ENCODE measurements around the gene TPCN1.

The TPCN1 gene

DNA sequence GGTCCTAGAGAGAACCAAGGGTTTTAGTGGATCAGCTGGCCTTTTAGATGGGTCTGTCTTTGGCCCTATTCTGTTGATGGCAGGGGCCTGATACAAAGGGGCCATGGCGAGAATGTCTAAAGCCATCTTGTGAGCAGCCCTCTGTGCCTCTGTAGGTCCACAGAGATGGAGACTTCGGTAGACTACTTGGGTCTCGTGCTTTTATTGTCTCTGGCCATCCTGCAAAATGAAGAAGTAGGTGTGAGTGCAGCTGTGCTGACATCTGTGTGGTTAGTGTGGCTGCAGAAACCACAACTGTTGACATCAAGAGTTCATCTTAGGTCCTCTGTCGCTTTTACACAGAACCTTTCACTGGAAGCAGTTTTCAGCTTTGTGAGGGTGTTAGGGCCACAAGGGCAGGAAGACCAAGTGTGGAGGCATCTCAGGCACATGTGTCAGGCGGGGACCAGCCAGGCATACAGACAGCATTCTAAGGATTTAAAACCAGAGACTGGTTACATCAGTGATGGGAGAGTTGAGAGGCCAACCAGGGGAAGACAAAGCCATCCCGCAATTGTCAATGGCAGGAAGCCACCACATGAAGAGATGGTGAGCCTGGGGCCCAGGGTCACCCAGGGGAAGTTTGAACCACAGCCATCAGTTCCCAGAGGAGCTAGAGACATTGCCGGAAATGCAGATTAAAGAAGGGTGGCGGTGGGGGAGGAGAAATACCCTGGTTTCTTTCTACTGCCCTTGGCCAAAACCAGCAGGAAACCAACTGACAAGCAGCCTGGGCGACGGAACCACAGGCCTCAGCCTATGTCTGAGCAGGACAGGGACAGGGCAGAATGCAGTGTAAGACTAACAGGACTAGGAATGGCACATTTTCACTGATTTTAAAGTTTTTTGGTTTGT, 13.0 kb upstream of the TPCN1 start:
- Histone ChIP-seq H3K4me1 (ENCODE audit: insufficient read depth, low read length) (no peaks in the 10 kb centered on the region), H3K9me3 (ENCODE audit: low read length) (no peaks in the 10 kb centered on the region), H3K27me3 (ENCODE audit: control insufficient read depth in 1 of 2, insufficient read depth in 2 of 2, low read length in 2 of 2) (no peaks in the 10 kb centered on the region), H3K27ac (ENCODE audit: low read depth, low read length) (no peak overlapping the region), H3K36me3 (ENCODE audit: insufficient read depth, low read length) (no peaks in the 10 kb centered on the region), H3K4me3 (ENCODE audit: low read depth in 1 of 2, low read length in 2 of 2) (no peak overlapping the region), H3K9ac (ENCODE audit: low read length) (no peak overlapping the region)

DNA sequence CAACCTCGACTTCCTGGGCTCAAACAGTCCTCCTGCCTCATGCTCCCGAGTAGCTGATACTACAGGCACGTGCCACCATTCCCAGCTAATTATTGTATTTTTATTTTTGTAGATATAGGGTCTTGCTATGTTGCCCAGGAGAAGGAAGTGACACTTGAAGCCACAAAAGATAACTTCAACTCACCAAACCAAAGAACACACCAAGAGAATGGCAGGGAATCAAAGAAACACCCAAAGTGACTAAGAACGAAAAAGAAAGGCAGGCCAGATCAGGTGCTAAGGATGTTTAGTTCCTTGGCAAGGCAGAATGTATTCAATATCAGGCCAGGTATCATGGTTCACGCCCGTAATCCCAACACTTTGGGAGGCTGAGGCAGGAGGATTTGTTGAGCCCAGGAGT, 10.1 kb upstream of the TPCN1 start:
- Histone ChIP-seq H3K4me1 (ENCODE audit: insufficient read depth, low read length) (no peaks in the 10 kb centered on the region), H3K27ac (ENCODE audit: low read depth, low read length) (no peak overlapping the region), H3K9me3 (ENCODE audit: low read length) (no peaks in the 10 kb centered on the region), H3K4me3 (ENCODE audit: low read depth in 1 of 2, low read length in 2 of 2) (no peak overlapping the region), H3K36me3 (ENCODE audit: insufficient read depth, low read length) (no peaks in the 10 kb centered on the region), H3K27me3 (ENCODE audit: control insufficient read depth in 1 of 2, insufficient read depth in 2 of 2, low read length in 2 of 2) (no peaks in the 10 kb centered on the region), H3K9ac (ENCODE audit: low read length) (no peak overlapping the region)

DNA sequence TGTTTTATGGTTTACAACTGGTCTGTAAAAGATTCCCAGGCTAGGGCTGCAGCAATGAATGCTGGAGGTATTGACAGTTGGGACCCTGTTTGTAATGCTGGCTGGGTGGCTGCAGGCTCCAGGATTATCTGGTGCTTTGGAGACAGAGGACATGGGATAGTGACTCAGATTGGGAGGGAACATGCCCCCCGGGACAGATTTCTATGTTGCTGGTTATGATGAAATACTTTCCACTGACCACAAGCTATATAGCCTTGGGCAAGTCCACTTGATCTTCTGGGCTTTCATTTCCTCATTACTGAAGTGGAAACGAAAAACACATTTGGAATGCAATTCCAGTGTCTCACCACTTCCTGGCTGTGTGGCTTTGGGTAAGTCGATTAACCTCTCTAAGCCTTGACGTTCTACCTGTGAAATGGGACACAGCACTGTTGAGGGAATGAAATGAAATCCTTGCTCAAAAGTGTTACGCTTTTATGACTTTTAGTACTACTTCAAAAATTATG, 6.3 kb upstream of the TPCN1 start:
- H3K27me3 ChIP-seq (ENCODE audit: control insufficient read depth in 1 of 2, insufficient read depth in 2 of 2, low read length in 2 of 2), result no peaks in the 10 kb centered on the region
- peak overlapping the region; percentile 29 for H3K27ac ChIP-seq (ENCODE audit: low read depth, low read length)
- no peaks in the 10 kb centered on the region for H3K9me3 ChIP-seq (ENCODE audit: low read length)
- H3K36me3 ChIP-seq (ENCODE audit: insufficient read depth, low read length), result no peaks in the 10 kb centered on the region
- H3K4me3 ChIP-seq (ENCODE audit: low read depth in 1 of 2, low read length in 2 of 2), result no peak overlapping the region
- H3K4me1 ChIP-seq (ENCODE audit: insufficient read depth, low read length), result no peaks in the 10 kb centered on the region
- H3K9ac ChIP-seq (ENCODE audit: low read length), result no peak overlapping the region

DNA sequence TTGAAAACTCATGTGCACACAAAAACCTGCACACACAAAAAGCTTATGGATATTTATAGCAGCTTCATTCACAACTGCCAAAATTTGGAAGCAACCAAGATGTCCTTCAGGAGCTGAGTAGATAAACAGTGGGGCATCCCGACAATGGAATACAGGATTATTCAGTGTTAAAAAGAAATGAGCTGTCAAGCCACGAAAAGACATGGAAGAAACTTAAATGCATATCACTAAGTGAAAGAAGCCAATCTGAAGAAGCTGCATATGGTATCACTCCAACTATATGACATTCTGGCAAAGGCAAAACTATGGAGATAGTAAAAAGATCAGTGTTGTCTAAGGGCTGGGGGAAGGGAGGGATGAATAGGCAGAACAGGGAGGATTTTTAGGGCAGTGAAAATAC, 5.2 kb upstream of the TPCN1 start:
- Histone ChIP-seq H3K27me3 (ENCODE audit: control insufficient read depth in 1 of 2, insufficient read depth in 2 of 2, low read length in 2 of 2) (no peaks in the 10 kb centered on the region), H3K4me1 (ENCODE audit: insufficient read depth, low read length) (no peaks in the 10 kb centered on the region), H3K27ac (ENCODE audit: low read depth, low read length) (no peak overlapping the region), H3K9ac (ENCODE audit: low read length) (no peak overlapping the region), H3K9me3 (ENCODE audit: low read length) (no peaks in the 10 kb centered on the region), H3K36me3 (ENCODE audit: insufficient read depth, low read length) (no peaks in the 10 kb centered on the region), H3K4me3 (ENCODE audit: low read depth in 1 of 2, low read length in 2 of 2) (no peak overlapping the region)

DNA sequence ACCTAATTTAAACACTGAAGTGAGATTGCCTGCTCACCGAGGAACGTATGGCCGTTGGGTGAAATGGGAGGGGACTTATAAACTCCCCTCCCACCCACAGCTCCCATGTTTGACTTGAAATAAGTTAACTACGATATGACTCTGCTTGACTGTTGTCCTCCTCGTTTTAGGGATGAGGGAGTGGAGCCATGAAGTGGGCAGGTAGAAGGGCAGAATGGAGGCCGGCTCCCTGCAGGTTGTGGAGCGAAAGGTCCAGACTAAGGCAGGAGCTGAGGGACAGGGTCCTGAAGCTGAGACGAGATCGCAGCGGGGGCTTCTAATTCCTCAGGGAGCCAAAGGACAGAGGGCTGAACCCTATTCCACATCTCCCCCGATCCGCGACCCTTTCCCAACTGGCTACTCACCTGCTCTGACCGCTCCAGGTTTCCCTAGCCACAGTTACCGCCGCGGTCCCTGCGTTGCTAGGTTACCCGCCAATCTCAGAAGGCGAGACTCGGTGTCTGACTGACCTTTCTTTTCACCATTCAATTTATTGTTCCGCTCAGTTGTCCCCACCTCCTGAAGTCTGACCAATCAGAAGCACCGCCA, 577 bp upstream of the TPCN1 start:
- H3K4me1 ChIP-seq (ENCODE audit: insufficient read depth, low read length), result peaks cover 22% of the 10 kb centered on the region
- peak overlapping the region; percentile 39 for H3K9ac ChIP-seq (ENCODE audit: low read length)
- peak overlapping the region; percentile 78 for H3K4me3 ChIP-seq (ENCODE audit: low read depth in 1 of 2, low read length in 2 of 2)
- H3K36me3 ChIP-seq (ENCODE audit: insufficient read depth, low read length), result no peaks in the 10 kb centered on the region
- H3K27me3 ChIP-seq (ENCODE audit: control insufficient read depth in 1 of 2, insufficient read depth in 2 of 2, low read length in 2 of 2), result no peaks in the 10 kb centered on the region
- peak overlapping the region; percentile 35 for H3K27ac ChIP-seq (ENCODE audit: low read depth, low read length)
- no peaks in the 10 kb centered on the region for H3K9me3 ChIP-seq (ENCODE audit: low read length)

DNA sequence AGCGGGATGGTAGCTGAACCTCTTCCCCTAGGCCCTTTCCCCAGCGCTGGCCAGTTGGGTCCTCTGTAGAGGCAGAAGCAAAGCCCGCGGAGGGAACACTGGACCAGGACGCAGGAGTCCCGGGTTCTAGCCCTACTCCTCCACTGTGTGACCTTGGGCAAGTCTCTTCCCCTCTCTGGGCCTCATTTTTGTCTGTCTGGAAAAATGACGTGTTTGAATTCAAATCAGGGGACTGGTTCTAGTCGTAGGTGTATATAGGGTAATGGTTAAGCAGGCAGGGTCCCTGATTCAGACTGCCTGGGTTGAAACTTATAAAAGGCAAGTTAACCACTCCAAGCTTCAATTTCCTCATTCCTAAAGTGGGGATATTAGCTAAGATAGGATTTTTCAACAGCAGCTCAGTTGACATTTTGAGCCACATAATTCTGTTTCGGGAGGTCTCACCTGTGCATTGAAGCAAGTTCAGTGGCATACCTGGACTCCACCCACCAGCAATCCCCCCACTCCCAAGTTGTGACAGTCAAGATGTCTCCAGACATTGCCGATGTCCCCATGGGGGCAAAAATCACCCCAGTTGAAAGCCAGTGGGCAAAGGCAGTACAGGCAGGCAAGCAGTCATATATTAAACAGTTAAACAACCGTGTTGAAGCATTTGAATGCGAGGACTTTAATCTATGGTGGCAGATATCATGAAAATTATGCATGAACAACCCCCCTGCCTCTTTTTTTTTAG, 899 bp downstream of the TPCN1 start:
- H3K27ac ChIP-seq (ENCODE audit: low read depth, low read length), result peak overlapping the region; percentile 95
- peaks cover 7% of the 10 kb centered on the region for H3K36me3 ChIP-seq (ENCODE audit: insufficient read depth, low read length)
- H3K4me3 ChIP-seq (ENCODE audit: low read depth in 1 of 2, low read length in 2 of 2), result peak overlapping the region; percentile 66 to 95
- H3K9ac ChIP-seq (ENCODE audit: low read length), result peak overlapping the region; percentile 54
- H3K4me1 ChIP-seq (ENCODE audit: insufficient read depth, low read length), result peaks cover 22% of the 10 kb centered on the region
- H3K9me3 ChIP-seq (ENCODE audit: low read length), result no peaks in the 10 kb centered on the region
- no peaks in the 10 kb centered on the region for H3K27me3 ChIP-seq (ENCODE audit: control insufficient read depth in 1 of 2, insufficient read depth in 2 of 2, low read length in 2 of 2)

DNA sequence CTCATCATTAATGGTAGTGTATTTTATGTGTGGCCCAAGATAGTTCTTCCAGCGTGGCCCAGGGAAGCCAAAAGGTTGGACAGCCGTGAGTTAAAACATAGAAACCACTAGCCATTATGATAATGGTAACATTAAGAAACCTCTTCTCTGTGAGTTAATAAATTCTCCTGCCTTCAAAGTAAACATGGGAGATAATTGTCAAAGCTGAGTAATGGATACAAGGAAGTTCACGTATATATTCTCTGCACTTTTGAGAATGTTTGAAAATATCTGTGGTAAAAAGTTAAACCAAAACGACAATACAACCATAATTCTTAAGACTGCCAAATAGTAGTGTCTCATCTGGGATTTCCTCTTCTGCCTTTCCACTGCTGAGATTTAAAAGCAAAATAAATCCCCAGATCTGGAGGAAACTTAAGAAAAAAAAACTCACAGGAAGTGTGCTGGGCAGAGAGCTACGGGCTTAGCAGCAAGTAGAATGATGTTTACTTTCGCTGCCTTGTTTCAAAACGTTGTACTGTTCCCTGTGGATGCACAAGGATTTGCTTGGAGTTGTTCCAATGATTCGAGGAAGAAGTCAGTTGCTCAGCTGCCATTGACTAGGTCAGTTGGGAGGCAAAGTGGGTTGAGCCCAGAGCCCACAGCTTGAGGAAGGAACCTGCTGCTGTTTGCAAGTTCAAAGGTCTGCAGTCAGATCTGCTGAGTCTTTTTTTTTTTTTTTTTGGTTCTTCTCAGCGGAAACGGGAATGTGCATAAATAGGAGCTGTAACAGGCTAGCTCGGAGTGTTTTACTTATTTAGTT, 1.7 kb downstream of the TPCN1 start:
- Histone ChIP-seq H3K4me3 (ENCODE audit: low read depth in 1 of 2, low read length in 2 of 2) (peak overlapping the region in 1 of 2 donors; percentile 95), H3K9ac (ENCODE audit: low read length) (peak overlapping the region; percentile 54), H3K4me1 (ENCODE audit: insufficient read depth, low read length) (peaks cover 22% of the 10 kb centered on the region)

DNA sequence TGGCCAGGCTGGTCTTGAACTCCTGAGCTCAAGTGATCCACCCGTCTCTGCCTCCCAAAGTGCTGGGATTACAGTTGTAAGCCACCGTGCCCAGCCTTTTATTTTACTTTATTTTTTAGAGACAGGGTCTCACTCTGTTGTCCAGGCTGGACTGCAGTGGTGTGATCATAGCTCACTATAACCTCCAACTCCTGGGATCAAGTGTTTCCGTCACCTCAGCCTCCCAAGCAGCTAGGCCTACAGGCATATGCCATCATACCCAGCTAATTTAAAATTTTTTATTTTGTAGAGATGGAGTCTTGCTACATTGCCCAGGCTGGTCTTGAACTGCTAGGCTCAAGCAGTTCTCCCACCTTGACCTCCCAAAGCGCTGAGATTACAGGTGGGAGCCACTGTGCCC, 3.7 kb downstream of the TPCN1 start:
- no peaks in the 10 kb centered on the region for H3K27me3 ChIP-seq (ENCODE audit: control insufficient read depth in 1 of 2, insufficient read depth in 2 of 2, low read length in 2 of 2)
- H3K4me3 ChIP-seq (ENCODE audit: low read depth in 1 of 2, low read length in 2 of 2), result no peak overlapping the region
- no peak overlapping the region for H3K9ac ChIP-seq (ENCODE audit: low read length)
- no peak overlapping the region for H3K27ac ChIP-seq (ENCODE audit: low read depth, low read length)
- H3K36me3 ChIP-seq (ENCODE audit: insufficient read depth, low read length), result peaks cover 29% of the 10 kb centered on the region
- no peaks in the 10 kb centered on the region for H3K9me3 ChIP-seq (ENCODE audit: low read length)
- peaks cover 22% of the 10 kb centered on the region for H3K4me1 ChIP-seq (ENCODE audit: insufficient read depth, low read length)

More for the DNA sequence above, 1.7 kb downstream of the TPCN1 start:
- H3K9me3 ChIP-seq (ENCODE audit: low read length), result no peaks in the 10 kb centered on the region
- H3K36me3 ChIP-seq (ENCODE audit: insufficient read depth, low read length), result peaks cover 14% of the 10 kb centered on the region
- no peaks in the 10 kb centered on the region for H3K27me3 ChIP-seq (ENCODE audit: control insufficient read depth in 1 of 2, insufficient read depth in 2 of 2, low read length in 2 of 2)
- peak overlapping the region; percentile 95 for H3K27ac ChIP-seq (ENCODE audit: low read depth, low read length)

DNA sequence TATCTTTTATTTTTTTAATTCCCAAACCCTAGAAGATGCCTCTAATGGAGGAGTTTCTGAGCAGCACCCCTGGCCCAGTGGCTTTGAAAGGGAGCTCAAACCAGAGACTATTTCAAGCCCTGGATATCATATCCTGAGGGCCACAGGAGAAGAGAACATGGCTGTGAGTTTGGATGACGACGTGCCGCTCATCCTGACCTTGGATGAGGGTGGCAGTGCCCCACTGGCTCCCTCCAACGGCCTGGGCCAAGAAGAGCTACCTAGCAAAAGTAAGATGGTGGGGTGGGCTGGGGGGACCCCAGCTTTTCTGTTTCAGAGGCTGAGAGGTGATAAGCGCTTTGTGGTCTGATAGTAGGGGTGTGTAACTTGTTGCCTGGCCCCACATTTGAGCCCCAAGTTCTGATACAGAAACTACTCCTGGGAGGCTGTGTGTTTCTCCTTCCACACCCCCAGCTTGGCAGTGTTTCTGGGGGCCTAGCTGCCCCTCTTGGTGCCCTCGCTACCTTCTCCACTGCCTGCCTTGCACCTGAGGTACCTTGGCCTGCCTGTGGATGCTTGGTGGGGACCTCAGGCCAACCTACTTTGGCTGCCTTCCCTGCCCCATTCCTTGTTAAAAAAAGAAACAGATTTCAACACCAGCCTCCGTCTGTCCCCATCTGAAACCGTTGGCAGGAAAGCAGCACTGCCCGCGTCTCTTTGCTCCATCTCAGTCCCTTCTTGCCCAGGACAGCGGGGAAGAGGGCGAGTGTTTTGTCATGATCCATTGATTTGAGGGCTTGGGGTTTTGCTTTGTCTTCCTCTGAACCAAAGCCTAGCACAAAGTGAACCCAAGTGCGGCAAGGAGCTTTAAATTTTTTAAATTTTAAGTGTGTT, 5.7 kb downstream of the TPCN1 start:
- Histone ChIP-seq H3K4me3 (ENCODE audit: low read depth in 1 of 2, low read length in 2 of 2) (no peak overlapping the region), H3K27me3 (ENCODE audit: control insufficient read depth in 1 of 2, insufficient read depth in 2 of 2, low read length in 2 of 2) (no peaks in the 10 kb centered on the region), H3K36me3 (ENCODE audit: insufficient read depth, low read length) (peaks cover 47% of the 10 kb centered on the region), H3K9ac (ENCODE audit: low read length) (no peak overlapping the region), H3K9me3 (ENCODE audit: low read length) (no peaks in the 10 kb centered on the region), H3K27ac (ENCODE audit: low read depth, low read length) (no peak overlapping the region), H3K4me1 (ENCODE audit: insufficient read depth, low read length) (peaks cover 21% of the 10 kb centered on the region)

DNA sequence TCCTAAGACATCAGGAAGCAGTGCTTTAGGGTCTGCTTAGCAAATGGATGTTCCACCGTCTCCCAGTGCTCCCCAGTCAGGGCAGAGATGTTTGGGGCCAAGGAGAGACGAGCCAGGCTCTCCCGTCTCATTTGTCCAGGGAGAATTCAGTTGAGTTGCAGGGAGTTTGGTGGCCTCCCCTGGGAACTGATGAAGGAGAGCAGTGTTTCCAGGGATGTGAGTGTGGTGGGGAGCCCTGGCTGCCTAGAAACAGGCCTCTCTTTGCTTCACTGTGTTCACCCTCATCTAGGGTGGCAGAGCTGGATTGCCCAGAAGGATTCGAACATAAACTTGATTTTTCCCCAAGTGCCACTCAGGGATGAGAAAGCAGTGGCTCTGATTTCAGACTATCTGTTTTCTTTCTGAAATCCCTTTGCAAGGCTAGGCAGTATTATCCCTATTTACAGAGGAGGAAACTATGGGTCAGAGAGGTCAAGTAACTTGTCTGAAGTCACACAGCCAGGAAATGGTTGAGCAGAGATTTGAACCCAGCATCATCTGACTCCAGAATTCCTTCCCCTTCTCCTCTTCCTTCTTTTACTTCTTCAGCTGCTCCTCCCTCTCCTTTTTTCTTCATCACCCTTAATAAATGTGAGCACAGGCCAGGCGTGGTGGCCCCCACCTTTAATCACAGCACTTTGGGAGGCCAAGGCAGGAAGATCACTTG, 6.6 kb downstream of the TPCN1 start:
- Histone ChIP-seq H3K4me3 (ENCODE audit: low read depth in 1 of 2, low read length in 2 of 2) (no peak overlapping the region), H3K27me3 (ENCODE audit: control insufficient read depth in 1 of 2, insufficient read depth in 2 of 2, low read length in 2 of 2) (no peaks in the 10 kb centered on the region), H3K4me1 (ENCODE audit: insufficient read depth, low read length) (peaks cover 12% of the 10 kb centered on the region), H3K9ac (ENCODE audit: low read length) (no peak overlapping the region), H3K9me3 (ENCODE audit: low read length) (no peaks in the 10 kb centered on the region), H3K36me3 (ENCODE audit: insufficient read depth, low read length) (peaks cover 56% of the 10 kb centered on the region), H3K27ac (ENCODE audit: low read depth, low read length) (no peak overlapping the region)

Measured in muscle layer of colon (tissue), 2 donors.